Neural progenitor cell (in vitro differentiated cells): Measurements from ENCODE around the gene PGK1. TPM values are rescaled to one million over a fixed set of nuclear protein-coding genes. Genes with fewer than 3 reads are reported as not detected.

Experiments
- DNase-seq: peaks from one replicate; pipeline ENCODE4 v3.0.0-alpha.2; 2016; ENCODE audit warnings: low spot score
- H2AFZ ChIP-seq: fragments of 200-600 bp; sonication (generic); replicated peaks from 2 replicates; pipeline ENCODE4 v1.6.1; 2016; ENCODE audit warnings: antibody characterized with exemption
- H3F3A ChIP-seq: fragments of 200-600 bp; sonication (generic); 2 replicates; pipeline ENCODE4 v1.6.1; 2016; ENCODE audit warnings: antibody characterized with exemption, low read depth
- H3K27ac ChIP-seq: fragments of 200-600 bp; sonication (generic); 2 replicates; pipeline ENCODE4 v1.5.1; 2016; ENCODE audit warnings: mild to moderate bottlenecking
- H3K27me3 ChIP-seq: fragments of 200-600 bp; sonication (generic); 2 replicates; pipeline ENCODE4 v1.6.1; 2016; ENCODE audit warnings: mild to moderate bottlenecking, moderate library complexity
- H3K36me3 ChIP-seq: fragments of 200-600 bp; sonication (generic); 2 replicates; pipeline ENCODE4 v1.5.1; 2016
- H3K4me1 ChIP-seq: fragments of 200-600 bp; sonication (generic); 2 replicates; pipeline ENCODE4 v1.6.1; 2016; ENCODE audit warnings: mixed run types
- H3K4me2 ChIP-seq: fragments of 200-600 bp; sonication (generic); 2 replicates; pipeline ENCODE4 v1.6.1; 2016
- H3K4me3 ChIP-seq: fragments of 200-600 bp; sonication (generic); 2 replicates; pipeline ENCODE4 v1.5.1; 2016
- H3K79me2 ChIP-seq: fragments of 200-600 bp; sonication (generic); 2 replicates; pipeline ENCODE4 v1.6.1; 2016; ENCODE audit warnings: low read depth
- H3K9ac ChIP-seq: fragments of 200-600 bp; sonication (generic); 2 replicates; pipeline ENCODE4 v1.6.1; 2016
- H3K9me3 ChIP-seq: fragments of 200-600 bp; sonication (generic); 2 replicates; pipeline ENCODE4 v1.5.1; 2016; ENCODE audit warnings: low read depth
- H4K20me1 ChIP-seq: fragments of 200-600 bp; sonication (generic); 2 replicates; pipeline ENCODE4 v1.6.1; 2016; ENCODE audit warnings: low read depth
- H3K27ac Mint-ChIP-seq: 3 replicates; pipeline ENCODE4 v1.8.0; 2021; ENCODE audit warnings: mixed read lengths
- H3K27me3 Mint-ChIP-seq: 2 replicates; pipeline ENCODE4 v1.8.0; 2022; ENCODE audit warnings: low read depth, mild to moderate bottlenecking, inconsistent platforms, moderate library complexity, mixed read lengths; ENCODE audit not compliant: insufficient read depth
- H3K36me3 Mint-ChIP-seq: 3 replicates; pipeline ENCODE4 v1.8.0; 2021; ENCODE audit warnings: mixed read lengths
- H3K4me1 Mint-ChIP-seq: 3 replicates; pipeline ENCODE4 v1.8.0; 2021; ENCODE audit warnings: mixed read lengths
- H3K4me3 Mint-ChIP-seq: 3 replicates; pipeline ENCODE4 v1.8.0; 2021; ENCODE audit warnings: mild to moderate bottlenecking, moderate library complexity, mixed read lengths
- H3K9me3 Mint-ChIP-seq: 3 replicates; pipeline ENCODE4 v1.8.0; 2020; ENCODE audit warnings: mixed read lengths
- EZH2 ChIP-seq: fragments of 200-600 bp; sonication (generic); IDR thresholded peaks from 2 replicates; pipeline ENCODE4 v1.6.1; 2017; ENCODE audit warnings: antibody characterized with exemption, mild to moderate bottlenecking, moderate library complexity
- EZH2phosphoT487 ChIP-seq: fragments of 200-600 bp; sonication (generic); IDR thresholded peaks from 2 replicates; pipeline ENCODE4 v1.6.1; 2017; ENCODE audit warnings: antibody characterized with exemption
- total RNA-seq: library from RNA; depleted of rRNA; stranded (reverse); fragments of >200 nt; gene quantifications from 2 replicates; pipeline ENCODE4 v1.2.3, GENCODE V29; 2015; ENCODE audit warnings: low replicate concordance
- TF ChIP-seq, protein P1 (sequence below): fragments of 200-600 bp; sonication (generic); IDR thresholded peaks from 2 replicates; pipeline ENCODE4 v1.5.1; 2017; ENCODE audit warnings: antibody characterized with exemption, mild to moderate bottlenecking

The PGK1 gene
- total RNA-seq, 1 donor from 2014 or later: 446 TPM

- H3K4me3 ChIP-seq: peak overlapping the region; percentile 62
- H3K36me3 ChIP-seq: peaks cover 7% of the 10 kb centered on the region
- H3F3A ChIP-seq: peaks cover 15% of the 10 kb centered on the region
- Mint-ChIP-seq H3K36me3 (peaks cover 19% of the 10 kb centered on the region), H3K9me3 (peaks cover 20% of the 10 kb centered on the region), H3K4me1 (peaks cover 24% of the 10 kb centered on the region), H3K27me3 (peaks cover 4% of the 10 kb centered on the region), H3K27ac (no peak overlapping the region), H3K4me3 (peak overlapping the region; percentile 90)
- no peak overlapping the region for H3K27ac ChIP-seq
- peaks cover 64% of the 10 kb centered on the region for H4K20me1 ChIP-seq
- H3K4me1 ChIP-seq: peaks cover 14% of the 10 kb centered on the region
- no peak for DNase-seq
- H3K27me3 ChIP-seq: no peaks in the 10 kb centered on the region
- no peak overlapping the region for H3K9ac ChIP-seq
- H3K4me2 ChIP-seq: peak overlapping the region; percentile 88
- no peak overlapping the region for H2AFZ ChIP-seq
- TF ChIP-seq EZH2 (no peak), EZH2phosphoT487 (no peak)
- TF ChIP-seq, protein P1, sequence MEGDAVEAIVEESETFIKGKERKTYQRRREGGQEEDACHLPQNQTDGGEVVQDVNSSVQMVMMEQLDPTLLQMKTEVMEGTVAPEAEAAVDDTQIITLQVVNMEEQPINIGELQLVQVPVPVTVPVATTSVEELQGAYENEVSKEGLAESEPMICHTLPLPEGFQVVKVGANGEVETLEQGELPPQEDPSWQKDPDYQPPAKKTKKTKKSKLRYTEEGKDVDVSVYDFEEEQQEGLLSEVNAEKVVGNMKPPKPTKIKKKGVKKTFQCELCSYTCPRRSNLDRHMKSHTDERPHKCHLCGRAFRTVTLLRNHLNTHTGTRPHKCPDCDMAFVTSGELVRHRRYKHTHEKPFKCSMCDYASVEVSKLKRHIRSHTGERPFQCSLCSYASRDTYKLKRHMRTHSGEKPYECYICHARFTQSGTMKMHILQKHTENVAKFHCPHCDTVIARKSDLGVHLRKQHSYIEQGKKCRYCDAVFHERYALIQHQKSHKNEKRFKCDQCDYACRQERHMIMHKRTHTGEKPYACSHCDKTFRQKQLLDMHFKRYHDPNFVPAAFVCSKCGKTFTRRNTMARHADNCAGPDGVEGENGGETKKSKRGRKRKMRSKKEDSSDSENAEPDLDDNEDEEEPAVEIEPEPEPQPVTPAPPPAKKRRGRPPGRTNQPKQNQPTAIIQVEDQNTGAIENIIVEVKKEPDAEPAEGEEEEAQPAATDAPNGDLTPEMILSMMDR: no peak
- H3K79me2 ChIP-seq: peaks cover 70% of the 10 kb centered on the region
- H3K9me3 ChIP-seq: peaks cover 5% of the 10 kb centered on the region
These were observed 2.0 kb downstream of the PGK1 start for GRCh38 chrX:78105944-78106650.

GRCh38 chrX:78106651-78106986 lies 2.6 kb downstream of the PGK1 start:
- H4K20me1 ChIP-seq: peaks cover 69% of the 10 kb centered on the region
- DNase-seq: no peak
- H3K79me2 ChIP-seq: peaks cover 75% of the 10 kb centered on the region
- H3K27me3 ChIP-seq: no peaks in the 10 kb centered on the region
- peaks cover 24% of the 10 kb centered on the region for H3K4me1 Mint-ChIP-seq
- H3K4me3 Mint-ChIP-seq: peak overlapping the region; percentile 90
- no peak overlapping the region for H3K9ac ChIP-seq
- no peak overlapping the region for H3K27ac ChIP-seq
- H2AFZ ChIP-seq: no peak overlapping the region
- H3K36me3 Mint-ChIP-seq: peaks cover 19% of the 10 kb centered on the region
- H3K9me3 Mint-ChIP-seq: peaks cover 18% of the 10 kb centered on the region
- H3K27ac Mint-ChIP-seq: no peak overlapping the region
- H3K4me3 ChIP-seq: peak overlapping the region; percentile 62
- no peak for TF ChIP-seq EZH2phosphoT487
- TF ChIP-seq, protein P1: no peak
- TF ChIP-seq EZH2: no peak
- H3K9me3 ChIP-seq: peaks cover 5% of the 10 kb centered on the region
- H3K27me3 Mint-ChIP-seq: peaks cover 4% of the 10 kb centered on the region
- H3K4me1 ChIP-seq: peaks cover 14% of the 10 kb centered on the region
- peaks cover 15% of the 10 kb centered on the region for H3F3A ChIP-seq
- H3K36me3 ChIP-seq: peaks cover 7% of the 10 kb centered on the region
- peak overlapping the region; percentile 88 for H3K4me2 ChIP-seq

DNA sequence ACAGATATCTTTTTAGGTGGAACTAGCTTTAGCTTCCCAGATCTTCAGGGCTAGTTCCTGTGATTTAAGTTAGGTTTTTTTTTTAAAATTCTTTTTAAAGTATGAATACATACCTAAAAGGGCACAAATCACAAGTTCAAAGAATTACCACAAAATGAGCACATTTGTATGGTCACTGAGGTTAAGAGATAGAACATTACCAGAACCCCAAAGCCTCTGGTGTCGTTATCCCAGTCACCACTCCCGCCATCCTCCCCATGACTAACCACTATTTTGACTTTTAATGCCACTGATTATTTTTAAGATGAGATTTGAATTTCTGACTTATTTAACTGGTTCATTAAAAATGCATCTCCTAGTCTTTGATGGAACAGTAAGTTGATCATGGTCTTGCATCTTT lies 5.4 kb downstream of the PGK1 start:
- no peak overlapping the region for H2AFZ ChIP-seq
- no peak for DNase-seq
- H3K9me3 ChIP-seq: peaks cover 5% of the 10 kb centered on the region
- peaks cover 12% of the 10 kb centered on the region for H3K36me3 ChIP-seq
- peaks cover 5% of the 10 kb centered on the region for H3K9me3 Mint-ChIP-seq
- H3K79me2 ChIP-seq: peaks cover 98% of the 10 kb centered on the region
- peaks cover 97% of the 10 kb centered on the region for H4K20me1 ChIP-seq
- peaks cover 14% of the 10 kb centered on the region for H3K4me1 ChIP-seq
- no peak overlapping the region for H3K27ac Mint-ChIP-seq
- H3K36me3 Mint-ChIP-seq: peaks cover 21% of the 10 kb centered on the region
- no peaks in the 10 kb centered on the region for H3K27me3 Mint-ChIP-seq
- no peaks in the 10 kb centered on the region for H3K27me3 ChIP-seq
- H3F3A ChIP-seq: peaks cover under 1% of the 10 kb centered on the region
- H3K4me1 Mint-ChIP-seq: peaks cover 17% of the 10 kb centered on the region
- H3K4me3 Mint-ChIP-seq: no peak overlapping the region
- H3K27ac ChIP-seq: no peak overlapping the region
- TF ChIP-seq, protein P1: no peak
- TF ChIP-seq EZH2phosphoT487: no peak
- TF ChIP-seq EZH2: no peak
- no peak overlapping the region for H3K4me2 ChIP-seq
- H3K4me3 ChIP-seq: no peak overlapping the region
- no peak overlapping the region for H3K9ac ChIP-seq
